GM12892 (cell line): ENCODE results near the gene CRBN.

Source experiments
- POLR2A ChIP-seq: IDR thresholded peaks from 2 replicates; pipeline ENCODE4 v1.6.1; 2011; ENCODE audit warnings: low read depth, low read length, control low read depth
- POLR2AphosphoS5 ChIP-seq: IDR thresholded peaks from 2 replicates; pipeline ENCODE4 v1.6.1; 2011; ENCODE audit warnings: low read depth, low read length, control low read depth
- TAF1 ChIP-seq: IDR thresholded peaks from 2 replicates; pipeline ENCODE4 v1.6.1; 2011; ENCODE audit warnings: low read depth, mild to moderate bottlenecking, control low read depth, low read length, borderline replicate concordance

DNA sequence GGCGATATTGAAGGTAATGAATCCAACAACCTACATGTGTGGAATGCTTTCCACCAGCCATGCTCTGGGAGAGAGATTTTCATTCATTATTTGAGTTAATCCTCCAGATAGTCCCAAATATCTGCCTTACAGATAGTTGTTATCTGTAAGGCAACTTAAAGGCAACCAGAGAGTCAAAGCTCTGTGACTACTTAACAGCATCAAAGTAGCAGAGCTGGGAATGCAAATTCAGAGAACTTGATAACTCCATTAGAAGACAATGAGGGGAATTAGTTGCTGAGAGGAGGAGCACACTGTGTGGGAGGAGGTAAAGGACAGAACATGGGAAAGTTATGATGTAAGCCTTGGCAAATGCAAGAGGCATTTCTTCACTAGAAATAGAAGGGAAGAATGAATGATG lies 10.5 kb upstream of the CRBN start:
- TF ChIP-seq POLR2A (no peak), POLR2AphosphoS5 (no peak), TAF1 (no peak)
